Measurements from ENCODE around the gene PAX3.
A peak's percentile ranks its signal among the peaks of the same experiment; 100 is the strongest.

PAX3 gene

GRCh38 chr2:222294996-222295367, 3.8 kb downstream of the PAX3 start:
- intact Hi-C loops (cut with DNase I; ENCODE audit: low total_unique reads), result no loop called here
- Histone ChIP-seq H3K9me3 (peaks cover 0 to 3% (median 0%) of the 10 kb centered on the region in 3 donors), H3K36me3 (no peaks in the 10 kb centered on the region), H3K27me3 (peaks cover 0 to 91% of the 10 kb centered on the region in 2 donors), H3K27ac (no peak overlapping the region), H3K4me3 (peak overlapping the region in 1 of 2 donors; percentile 33), H3K4me1 (peaks cover 0 to 45% (median 22%) of the 10 kb centered on the region in 4 donors)
- DNase-seq, result no peak
- no peak for TF ChIP-seq CTCF (IDR thresholded peaks at IDR 0.05)

- Histone ChIP-seq H3K27ac (no peak overlapping the region), H3K36me3 (no peaks in the 10 kb centered on the region), H3K27me3 (peaks cover 0 to 87% of the 10 kb centered on the region in 2 donors), H3K4me3 (no peak overlapping the region), H3K9me3 (peaks cover 0 to 3% (median 0%) of the 10 kb centered on the region in 3 donors), H3K4me1 (peaks cover 0 to 44% (median 16%) of the 10 kb centered on the region in 4 donors)
- TF ChIP-seq CTCF (IDR thresholded peaks at IDR 0.05), result no peak
- DNase-seq, result no peak
- intact Hi-C loops (cut with DNase I; ENCODE audit: low total_unique reads), result no loop called here
These were observed 4.9 kb downstream of the PAX3 start for GRCh38 chr2:222293660-222294630.

- Histone ChIP-seq H3K27me3 (peaks cover 0 to 79% of the 10 kb centered on the region in 2 donors), H3K36me3 (no peaks in the 10 kb centered on the region), H3K4me1 (peaks cover 0 to 33% (median 12%) of the 10 kb centered on the region in 4 donors), H3K9me3 (peaks cover 0 to 3% (median 0%) of the 10 kb centered on the region in 3 donors), H3K27ac (no peak overlapping the region), H3K4me3 (no peak overlapping the region)
- intact Hi-C loops (cut with DNase I; ENCODE audit: low total_unique reads), result no loop called here
- DNase-seq, result no peak
- TF ChIP-seq CTCF (IDR thresholded peaks at IDR 0.05), result no peak
These were observed 6.4 kb downstream of the PAX3 start for GRCh38 chr2:222292149-222293134.

GRCh38 chr2:222291485-222291841, 7.3 kb downstream of the PAX3 start:
- H3K4me1 ChIP-seq, result peaks cover 0 to 24% (median 12%) of the 10 kb centered on the region in 4 donors
- H3K9me3 ChIP-seq, result no peaks in the 10 kb centered on the region
- no peak for TF ChIP-seq CTCF (IDR thresholded peaks at IDR 0.05)
- H3K36me3 ChIP-seq, result no peaks in the 10 kb centered on the region
- no peak overlapping the region for H3K27ac ChIP-seq
- H3K4me3 ChIP-seq, result peak overlapping the region in 1 of 2 donors; percentile 44
- peaks cover 0 to 73% of the 10 kb centered on the region in 2 donors for H3K27me3 ChIP-seq
- intact Hi-C loops (cut with DNase I; ENCODE audit: low total_unique reads), result no loop called here
- no peak for DNase-seq

GRCh38 chr2:222290736-222291484, 7.9 kb downstream of the PAX3 start:
- TF ChIP-seq CTCF (IDR thresholded peaks at IDR 0.05), result no peak
- H3K27ac ChIP-seq, result no peak overlapping the region
- intact Hi-C loops (cut with DNase I; ENCODE audit: low total_unique reads), result no loop called here
- H3K36me3 ChIP-seq, result no peaks in the 10 kb centered on the region
- DNase-seq, result no peak
- peak overlapping the region; percentile 19 to 44 for H3K4me3 ChIP-seq
- peaks cover 0 to 21% (median 10%) of the 10 kb centered on the region in 4 donors for H3K4me1 ChIP-seq
- H3K9me3 ChIP-seq, result no peaks in the 10 kb centered on the region
- peaks cover 0 to 68% of the 10 kb centered on the region in 2 donors for H3K27me3 ChIP-seq

All from tibial artery (tissue), 4 donors.